PC-3 (cell line): Measurements from ENCODE around the gene CDC20B. TPM values are rescaled to one million over a fixed set of nuclear protein-coding genes. Genes with fewer than 3 reads are reported as not detected.

Source experiments
- ATAC-seq: fragments of 200-7000 bp; cut with Tn5 transposase; 2 replicates; pipeline ENCODE4 v1.9.1; 2020; ENCODE audit warnings: mild to moderate bottlenecking, moderate library complexity
- BruUV-seq: library from RNA; stranded (reverse); fragments of 400-500 nt; replicated peaks from 2 replicates; lab custom pipeline; 2021; lab: Mats Ljungman, UMichigan
- CTCF ChIA-PET: fragments of 300-600 bp; sonication (Branson Sonifier 250); formaldehyde crosslinking; loops from one replicate; lab custom pipeline; 2022; ENCODE audit warnings: antibody characterized with exemption; lab: Charles Lee
- POLR2A ChIA-PET: fragments of 300-600 bp; sonication (Branson Sonifier 250); formaldehyde crosslinking; loops from one replicate; lab custom pipeline; 2022; ENCODE audit warnings: antibody characterized with exemption; ENCODE audit not compliant: unreplicated experiment; lab: Charles Lee
- DNase-seq: peaks from one replicate; pipeline ENCODE4 v3.0.0-alpha.2; 2015
- H2AFZ ChIP-seq: fragments of 300-600 bp; sonication (generic); 2 replicates; pipeline ENCODE4 v1.6.0; 2016; ENCODE audit warnings: antibody characterized with exemption, low read length
- H3F3A ChIP-seq: fragments of 300-600 bp; sonication (generic); one replicate; pipeline ENCODE4 v1.6.0; 2017; ENCODE audit warnings: antibody characterized with exemption, low read length, control low read depth, mild to moderate bottlenecking; ENCODE audit not compliant: unreplicated experiment
- H3K27ac ChIP-seq: fragments of 300-600 bp; sonication (generic); 2 replicates; pipeline ENCODE4 v1.5.1; 2016; ENCODE audit warnings: mild to moderate bottlenecking, low read length
- H3K27me3 ChIP-seq: fragments of 300-600 bp; sonication (generic); 2 replicates; pipeline ENCODE4 v1.6.1; 2016; ENCODE audit warnings: low read length, mixed read lengths
- H3K36me3 ChIP-seq: fragments of 300-600 bp; sonication (generic); 2 replicates; pipeline ENCODE4 v1.6.1; 2016; ENCODE audit warnings: low read depth, mixed run types, low read length, mixed read lengths
- H3K4me1 ChIP-seq: fragments of 300-600 bp; sonication (generic); 2 replicates; pipeline ENCODE4 v1.5.1; 2016; ENCODE audit warnings: low read length; ENCODE audit not compliant: insufficient read depth
- H3K4me2 ChIP-seq: fragments of 300-600 bp; sonication (generic); 2 replicates; pipeline ENCODE4 v1.6.0; 2016; ENCODE audit warnings: low read length
- H3K4me3 ChIP-seq: fragments of 300-600 bp; sonication (generic); 2 replicates; pipeline ENCODE4 v1.5.1; 2016; ENCODE audit warnings: mild to moderate bottlenecking, low read length, mixed read lengths
- H3K79me2 ChIP-seq: fragments of 300-600 bp; sonication (generic); 2 replicates; pipeline ENCODE4 v1.6.1; 2017; ENCODE audit warnings: low read length, mixed read lengths
- H3K9ac ChIP-seq: fragments of 300-600 bp; sonication (generic); 2 replicates; pipeline ENCODE4 v1.6.0; 2016; ENCODE audit warnings: mild to moderate bottlenecking, low read length
- H3K9me2 ChIP-seq: fragments of 300-600 bp; sonication (generic); replicated peaks from 2 replicates; pipeline ENCODE4 v1.6.1; 2016; ENCODE audit warnings: mixed run types, low read length, mixed read lengths
- H3K9me3 ChIP-seq: fragments of 300-600 bp; sonication (generic); 2 replicates; pipeline ENCODE4 v1.6.1; 2016; ENCODE audit warnings: low read length, mixed read lengths
- H4K20me1 ChIP-seq: fragments of 300-600 bp; sonication (generic); 2 replicates; pipeline ENCODE4 v1.6.1; 2016; ENCODE audit warnings: low read length, mixed read lengths
- CTCF ChIP-seq: fragments of 300-600 bp; sonication (generic); conservative IDR thresholded peaks from 2 replicates; pipeline ENCODE4 v1.5.1; 2017; ENCODE audit warnings: antibody characterized with exemption, low read depth, mild to moderate bottlenecking, low read length
- EZH2 ChIP-seq: fragments of 300-600 bp; sonication (generic); IDR thresholded peaks from one replicate; pipeline ENCODE4 v1.6.1; 2017; ENCODE audit warnings: antibody characterized with exemption, mild to moderate bottlenecking, low read length; ENCODE audit not compliant: unreplicated experiment
- EZH2phosphoT487 ChIP-seq: fragments of 300-600 bp; sonication (generic); IDR thresholded peaks from 2 replicates; pipeline ENCODE4 v1.6.1; 2018; ENCODE audit warnings: mild to moderate bottlenecking, antibody characterized with exemption, low read length, borderline replicate concordance
- intact Hi-C: fragments of 100-400 bp; cut with micrococcal nuclease; formaldehyde crosslinking; loops from 2 replicates; pipeline ENCODE4 v1.9.0; 2023
- total RNA-seq: library from RNA; depleted of rRNA; stranded (reverse); fragments of >200 nt; gene quantifications from 2 replicates; pipeline ENCODE4 v1.2.3, GENCODE V29; 2014

CDC20B gene
- total RNA-seq, 1 experiment from 2014 or later, result not detected

GRCh38 chr5:55220433-55221185, 47.6 kb upstream of the CDC20B start:
- no peak for ATAC-seq
- intact Hi-C loops, result no loop called here

DNA sequence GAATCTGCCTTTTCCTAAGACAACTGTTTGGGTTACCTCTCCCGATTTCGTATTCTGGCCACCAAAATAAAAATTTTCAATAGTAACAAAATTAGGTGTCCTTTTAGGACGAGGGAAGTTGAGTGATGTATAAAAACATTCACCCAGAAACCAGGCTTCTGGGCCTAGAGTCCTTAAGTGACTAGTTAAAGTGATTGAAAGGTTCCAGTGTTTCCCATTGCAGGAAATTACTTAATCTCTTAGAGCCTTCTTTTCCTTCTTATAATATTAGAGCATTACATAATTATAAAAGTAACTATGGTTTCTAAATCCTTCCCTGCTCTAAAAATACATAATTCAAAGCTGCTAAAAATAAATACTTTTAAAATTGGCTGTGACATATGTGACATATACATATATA, 46.8 kb upstream of the CDC20B start:
- POLR2A ChIA-PET, result no interaction called here
- Histone ChIP-seq H3K4me2 (no peak overlapping the region), H3F3A (no peaks in the 10 kb centered on the region), H4K20me1 (no peaks in the 10 kb centered on the region), H3K36me3 (no peaks in the 10 kb centered on the region), H3K4me3 (no peak overlapping the region), H3K27me3 (no peaks in the 10 kb centered on the region), H3K9me3 (no peaks in the 10 kb centered on the region), H3K27ac (no peak overlapping the region), H3K9me2 (no peaks in the 10 kb centered on the region), H3K79me2 (no peaks in the 10 kb centered on the region), H3K9ac (no peak overlapping the region), H2AFZ (no peak overlapping the region), H3K4me1 (peaks cover 14% of the 10 kb centered on the region)
- no peak for ATAC-seq
- no peak for DNase-seq
- TF ChIP-seq EZH2, result no peak
- no peak for TF ChIP-seq CTCF
- TF ChIP-seq EZH2phosphoT487, result no peak
- no TSS peak for BruUV-seq
- intact Hi-C loops, result no loop called here
- CTCF ChIA-PET, result no interaction called here

More at GRCh38 chr5:55220433-55221185, 47.6 kb upstream of the CDC20B start:
- no peaks in the 10 kb centered on the region for H3K27me3 ChIP-seq
- H3K9ac ChIP-seq, result no peak overlapping the region
- H3K79me2 ChIP-seq, result no peaks in the 10 kb centered on the region
- H3K27ac ChIP-seq, result no peak overlapping the region
- H3K36me3 ChIP-seq, result no peaks in the 10 kb centered on the region
- H3K4me1 ChIP-seq, result peaks cover 14% of the 10 kb centered on the region
- no peak overlapping the region for H3K4me3 ChIP-seq
- H3K9me2 ChIP-seq, result no peaks in the 10 kb centered on the region
- no peaks in the 10 kb centered on the region for H3K9me3 ChIP-seq
- POLR2A ChIA-PET, result no interaction called here
- H3K4me2 ChIP-seq, result no peak overlapping the region
- CTCF ChIA-PET, result no interaction called here
- DNase-seq, result no peak
- H2AFZ ChIP-seq, result no peak overlapping the region
- TF ChIP-seq EZH2, result no peak
- no peaks in the 10 kb centered on the region for H4K20me1 ChIP-seq
- no TSS peak for BruUV-seq
- H3F3A ChIP-seq, result no peaks in the 10 kb centered on the region

DNA sequence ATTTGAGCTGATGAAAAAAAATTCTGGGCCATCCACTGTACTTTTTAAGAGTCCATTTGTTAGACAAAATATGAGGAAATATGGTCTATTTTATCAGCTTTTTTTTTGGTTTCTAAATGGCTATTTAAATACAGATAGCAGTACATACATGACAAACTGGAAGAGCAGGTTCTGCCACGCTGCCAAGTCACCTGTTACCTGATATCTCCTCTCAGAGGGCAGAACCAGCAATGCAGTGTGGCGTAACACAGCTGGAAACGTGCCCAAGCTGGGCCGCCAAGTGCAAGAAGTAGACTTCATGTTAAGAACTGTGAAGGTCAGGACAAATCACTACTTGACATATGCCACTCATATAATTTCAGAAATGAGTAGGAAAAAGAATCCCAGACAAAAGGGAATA, 46.0 kb upstream of the CDC20B start:
- TF ChIP-seq EZH2, result no peak
- no peak for TF ChIP-seq CTCF
- TF ChIP-seq EZH2phosphoT487, result no peak
- peak; percentile 79 for DNase-seq

More for the DNA sequence above, 46.0 kb upstream of the CDC20B start:
- H3K4me1 ChIP-seq, result peaks cover 14% of the 10 kb centered on the region
- no peak overlapping the region for H3K4me3 ChIP-seq
- H3K36me3 ChIP-seq, result no peaks in the 10 kb centered on the region
- H3K9me3 ChIP-seq, result no peaks in the 10 kb centered on the region
- BruUV-seq, result no TSS peak
- no peak overlapping the region for H2AFZ ChIP-seq
- no peak overlapping the region for H3K9ac ChIP-seq
- intact Hi-C loops, result no loop called here
- H3K4me2 ChIP-seq, result peak overlapping the region; percentile 69
- no peaks in the 10 kb centered on the region for H3K9me2 ChIP-seq
- no peak for ATAC-seq
- no peak overlapping the region for H3K27ac ChIP-seq
- ChIA-PET CTCF (interaction anchor here (0.5 to 0.6 kb wide), 2 partner anchors 31 to 47 kb away, joined by 3 read pairs; no protein-coding TSS in a partner anchor), POLR2A (interaction anchor here (0.5 kb wide), 1 partner anchor 32 kb away, joined by 10 read pairs; no protein-coding TSS in a partner anchor)
- no peaks in the 10 kb centered on the region for H3F3A ChIP-seq
- no peaks in the 10 kb centered on the region for H3K27me3 ChIP-seq
- H3K79me2 ChIP-seq, result no peaks in the 10 kb centered on the region
- H4K20me1 ChIP-seq, result no peaks in the 10 kb centered on the region
